GM19372 (cell line): Measurements from ENCODE around the gene ALAS2.
"Not testable (repeated sequence)": the region's sequence is repeated elsewhere in the genome, so short reads cannot be mapped to it uniquely, and the experiment has no call there.

Experiments used
- ATAC-seq: cut with Tn5 transposase; IDR thresholded peaks from one replicate; pipeline ENCODE4 v1.9.1; 2021; ENCODE audit warnings: mild to moderate bottlenecking, low read depth, moderate library complexity; ENCODE audit not compliant: unreplicated experiment

The ALAS2 gene, protein sequence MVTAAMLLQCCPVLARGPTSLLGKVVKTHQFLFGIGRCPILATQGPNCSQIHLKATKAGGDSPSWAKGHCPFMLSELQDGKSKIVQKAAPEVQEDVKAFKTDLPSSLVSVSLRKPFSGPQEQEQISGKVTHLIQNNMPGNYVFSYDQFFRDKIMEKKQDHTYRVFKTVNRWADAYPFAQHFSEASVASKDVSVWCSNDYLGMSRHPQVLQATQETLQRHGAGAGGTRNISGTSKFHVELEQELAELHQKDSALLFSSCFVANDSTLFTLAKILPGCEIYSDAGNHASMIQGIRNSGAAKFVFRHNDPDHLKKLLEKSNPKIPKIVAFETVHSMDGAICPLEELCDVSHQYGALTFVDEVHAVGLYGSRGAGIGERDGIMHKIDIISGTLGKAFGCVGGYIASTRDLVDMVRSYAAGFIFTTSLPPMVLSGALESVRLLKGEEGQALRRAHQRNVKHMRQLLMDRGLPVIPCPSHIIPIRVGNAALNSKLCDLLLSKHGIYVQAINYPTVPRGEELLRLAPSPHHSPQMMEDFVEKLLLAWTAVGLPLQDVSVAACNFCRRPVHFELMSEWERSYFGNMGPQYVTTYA

DNA sequence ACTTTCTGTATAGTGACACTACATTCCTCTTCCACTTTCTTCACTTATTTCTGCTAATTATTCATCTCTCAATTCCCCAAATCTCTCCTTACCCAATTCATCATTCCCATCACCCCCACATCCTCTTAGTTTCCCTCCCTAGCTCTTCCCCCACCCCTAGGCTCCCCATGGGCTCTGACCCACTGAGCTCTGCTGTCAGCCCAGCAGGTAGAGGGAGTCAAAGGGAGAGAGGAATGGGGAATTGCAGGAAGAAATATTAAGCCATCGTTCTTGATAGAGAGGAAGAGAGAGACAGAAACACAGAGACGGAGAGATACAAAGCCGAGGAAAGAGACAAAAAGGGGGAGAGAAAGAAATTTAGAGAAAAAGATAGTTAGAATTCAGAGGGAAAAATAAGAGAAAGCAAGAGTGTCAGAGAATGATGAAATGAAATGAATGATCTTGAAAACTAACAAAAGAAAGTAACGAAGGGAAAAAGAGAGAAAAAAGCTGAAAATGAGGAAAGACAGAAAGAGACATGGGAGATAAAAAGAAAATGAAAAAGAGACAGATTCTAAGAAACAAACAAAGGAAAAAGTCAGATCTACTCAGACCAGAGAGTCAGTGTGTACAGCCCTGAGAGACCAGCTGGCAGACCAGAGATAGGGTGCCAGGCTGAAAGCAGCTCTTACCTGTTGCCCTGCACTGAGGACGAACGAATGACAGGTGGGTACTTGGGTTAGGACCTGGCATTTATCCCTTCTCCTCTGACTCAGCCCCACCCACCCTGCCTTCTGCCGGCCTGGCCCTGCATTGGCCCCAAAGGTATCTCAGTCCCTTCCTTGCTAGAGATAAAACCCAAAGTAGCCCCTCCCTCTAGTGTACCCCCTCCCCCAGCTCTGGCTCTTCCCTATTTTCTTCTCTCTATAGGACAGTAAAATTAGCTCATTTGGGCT, at the start of gene ALAS2:
ALAS2 (minus strand) TSS at position 707 of the 935 bp plus-strand sequence. CDS start 4,977 bp downstream, outside the sequence.
- no peak for ATAC-seq

DNA sequence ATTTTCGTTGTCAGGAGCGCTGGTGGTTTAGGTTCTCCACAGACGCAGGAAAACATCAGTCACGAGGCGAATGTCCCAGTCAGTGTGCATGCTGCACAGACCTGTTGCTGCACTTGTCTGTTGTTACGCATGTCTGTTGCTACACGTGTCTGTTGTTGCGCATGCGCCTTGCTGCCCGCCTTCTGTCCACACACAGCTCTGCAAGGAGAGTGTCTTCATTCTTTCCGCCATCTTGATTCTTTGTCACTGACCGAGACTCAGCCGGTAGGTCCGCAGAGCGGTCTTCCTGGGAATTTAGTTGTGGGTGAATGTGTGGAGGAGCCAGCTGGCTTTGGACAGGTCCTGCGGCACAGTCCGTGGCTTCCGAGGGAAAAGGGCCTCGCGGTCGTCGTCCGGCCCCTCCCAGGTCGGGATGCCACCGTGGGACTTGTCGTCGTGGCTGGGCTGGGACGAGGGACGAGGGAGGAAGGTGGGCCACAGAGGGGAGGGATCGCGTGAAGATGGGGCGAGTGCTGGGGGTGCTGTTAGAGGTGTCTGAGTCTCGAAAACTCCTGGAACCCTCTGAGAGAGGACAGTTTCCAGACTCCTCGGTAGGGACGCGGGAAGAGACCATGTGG, 44.2 kb upstream of the ALAS2 start, which contains the start of gene PAGE2B:
PAGE2B (plus strand) TSS at position 180 of the 617 bp plus-strand sequence. CDS start 1,012 bp downstream, outside the sequence.
- no peak for ATAC-seq

DNA sequence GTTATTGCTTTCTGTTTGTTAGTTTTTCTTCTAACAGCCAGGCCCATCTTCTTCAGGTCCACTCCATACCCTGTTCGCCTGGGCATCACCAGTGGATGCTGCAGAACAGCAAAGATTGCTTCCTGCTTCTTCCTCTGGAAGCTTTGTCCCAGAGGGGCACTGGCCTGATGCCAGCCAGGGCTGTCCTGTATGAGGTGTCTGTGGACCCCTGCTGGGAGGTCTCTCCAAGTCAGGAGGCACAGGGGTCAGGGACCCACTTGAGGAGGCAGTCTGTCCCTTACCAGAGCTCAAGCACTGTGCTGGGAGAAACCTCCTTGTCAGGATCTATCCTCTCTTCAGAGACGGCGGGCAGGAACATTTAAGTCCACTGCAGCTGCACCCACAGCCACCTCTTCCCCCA, 41.5 kb upstream of the ALAS2 start:
- no peak for ATAC-seq

DNA sequence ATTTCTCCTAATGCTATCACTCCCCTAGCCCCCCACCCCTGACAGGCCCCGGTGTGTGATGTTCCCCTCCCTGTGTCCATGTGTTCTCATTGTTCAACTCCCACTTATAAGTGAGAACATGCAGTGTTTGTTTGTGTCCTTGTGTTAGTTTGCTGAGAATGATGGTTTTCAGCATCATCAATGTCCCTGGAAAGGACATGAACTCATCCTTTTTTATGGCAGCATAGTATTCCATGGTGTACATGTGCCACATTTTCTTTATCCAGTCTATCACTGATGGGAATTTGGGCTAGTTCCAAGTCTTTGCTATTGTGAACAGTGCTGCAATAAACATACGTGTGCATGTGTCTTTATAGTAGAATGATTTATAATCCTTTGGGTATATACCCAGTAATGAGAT, 36.4 kb upstream of the ALAS2 start:
- not testable (repeated sequence) for ATAC-seq

DNA sequence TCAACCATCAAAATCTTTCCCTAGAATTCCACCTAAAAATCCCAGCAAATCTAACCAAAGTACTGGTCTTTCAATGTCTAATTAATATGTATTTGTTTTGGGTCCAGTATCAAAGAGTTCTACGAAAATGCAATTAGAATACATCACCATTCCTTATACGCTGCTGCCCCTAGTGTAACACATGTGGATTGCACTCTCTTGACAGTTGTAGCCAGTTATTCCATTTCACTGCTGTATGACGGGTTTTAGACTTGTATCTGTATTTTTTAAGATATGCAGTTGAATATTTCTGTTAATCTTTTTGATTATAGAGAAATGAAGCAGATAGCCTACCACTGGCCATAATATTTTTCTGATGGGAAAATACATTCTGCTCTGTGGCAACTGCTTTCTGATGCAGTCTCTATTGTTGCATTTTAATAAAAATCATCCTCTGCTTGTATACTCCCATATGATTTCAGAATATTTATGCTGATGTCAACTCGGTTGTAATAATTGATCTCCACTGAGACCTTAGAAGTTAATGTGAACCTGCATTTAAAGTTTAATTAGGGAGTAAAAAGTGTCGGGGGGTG, 27.0 kb upstream of the ALAS2 start:
- ATAC-seq = no peak

DNA sequence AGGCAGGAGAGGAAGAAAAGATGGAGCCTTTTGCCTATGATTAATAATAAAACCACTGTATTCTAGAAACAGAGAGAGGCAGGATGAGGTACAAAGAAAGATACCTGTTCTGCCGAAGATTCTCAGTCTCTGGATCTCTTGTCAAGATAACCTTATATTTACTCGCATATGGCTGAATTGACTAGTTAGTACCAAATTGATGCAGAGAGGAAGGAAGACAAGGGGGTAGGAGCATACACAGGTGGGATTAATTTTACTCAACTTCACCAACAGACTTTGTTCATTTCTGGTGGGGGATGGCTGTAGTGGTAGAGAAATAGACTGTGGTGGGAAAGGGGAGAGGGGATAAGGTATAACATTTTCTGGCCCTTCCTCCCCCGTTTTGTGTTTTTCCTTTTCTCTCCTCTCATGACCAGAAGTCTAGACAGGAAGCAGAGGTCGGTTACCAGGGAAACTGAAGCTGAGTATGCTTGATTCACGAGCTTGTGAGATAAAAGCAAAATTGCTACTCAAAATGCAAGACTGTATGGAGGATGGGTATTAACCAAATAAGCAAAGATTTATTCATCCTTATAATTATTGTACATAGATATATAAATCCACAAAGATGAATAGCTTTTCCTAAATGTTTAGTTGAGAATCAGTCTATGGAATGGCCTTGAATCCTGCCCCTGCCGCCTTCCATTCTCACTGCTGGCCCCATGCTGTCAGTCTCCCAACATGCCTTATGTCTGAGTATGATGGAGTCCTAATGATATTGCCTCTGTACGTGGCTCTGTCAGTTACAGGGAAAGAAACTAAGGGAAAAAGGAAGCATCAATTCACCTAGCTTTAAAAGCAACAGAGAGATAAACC, 26.3 kb upstream of the ALAS2 start:
- no peak for ATAC-seq

DNA sequence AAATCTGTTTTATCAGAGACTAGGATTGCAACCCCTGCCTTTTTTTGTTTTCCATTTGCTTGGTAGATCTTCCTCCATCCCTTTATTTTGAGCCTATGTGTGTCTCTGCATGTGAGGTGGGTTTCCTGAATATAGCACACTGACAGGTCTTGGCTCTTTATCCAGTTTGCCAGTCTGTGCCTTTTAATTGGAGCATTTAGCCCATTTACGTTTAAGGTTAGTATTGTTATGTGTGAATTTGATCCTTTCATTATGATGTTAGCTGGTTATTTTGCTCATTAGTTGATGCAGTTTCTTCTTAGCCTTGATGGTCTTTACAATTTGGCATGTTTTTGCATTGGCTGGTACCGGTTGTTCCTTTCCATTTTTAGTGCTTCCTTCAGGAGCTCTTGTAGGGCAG, 19.8 kb upstream of the ALAS2 start:
- not testable (repeated sequence) for ATAC-seq

DNA sequence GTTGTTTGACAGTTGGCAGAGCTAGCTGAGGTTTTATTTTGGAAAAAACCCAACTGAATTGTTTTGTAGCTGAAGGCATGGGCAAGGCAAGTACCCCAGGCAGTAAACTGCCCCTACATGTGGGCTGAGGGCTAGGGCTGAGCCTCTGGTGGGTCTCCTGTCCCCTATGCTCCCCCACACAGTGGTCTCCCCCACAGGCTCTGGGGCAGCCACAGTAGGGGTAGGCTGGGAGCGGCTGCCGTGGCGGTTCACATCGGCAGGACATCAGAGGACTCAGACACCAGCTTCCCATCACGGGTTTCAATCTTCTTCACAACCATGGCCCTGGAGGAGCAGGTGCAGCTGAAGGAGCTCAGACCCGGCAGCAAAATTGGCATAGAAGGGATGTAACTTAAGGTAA, 10.7 kb upstream of the ALAS2 start:
- no peak for ATAC-seq

DNA sequence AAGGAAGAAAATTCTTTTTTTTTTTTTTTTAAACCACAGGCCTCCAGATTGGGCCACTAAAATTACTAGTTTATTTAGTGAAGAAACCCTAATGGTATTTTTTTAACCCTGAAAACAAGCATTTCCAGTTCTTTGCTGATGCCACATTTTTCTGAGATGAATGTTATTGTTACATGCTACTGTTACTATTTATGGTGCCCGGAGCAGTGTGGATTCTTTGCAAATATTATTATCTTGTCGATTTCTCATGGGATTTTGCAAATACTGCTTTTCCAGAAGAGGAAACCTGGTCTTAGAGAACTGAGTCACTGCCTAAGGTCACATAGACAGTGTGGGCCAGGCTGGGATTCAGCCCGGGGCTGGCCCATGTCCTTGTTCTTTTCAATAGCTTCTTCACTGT, 8.7 kb upstream of the ALAS2 start:
- no peak for ATAC-seq

DNA sequence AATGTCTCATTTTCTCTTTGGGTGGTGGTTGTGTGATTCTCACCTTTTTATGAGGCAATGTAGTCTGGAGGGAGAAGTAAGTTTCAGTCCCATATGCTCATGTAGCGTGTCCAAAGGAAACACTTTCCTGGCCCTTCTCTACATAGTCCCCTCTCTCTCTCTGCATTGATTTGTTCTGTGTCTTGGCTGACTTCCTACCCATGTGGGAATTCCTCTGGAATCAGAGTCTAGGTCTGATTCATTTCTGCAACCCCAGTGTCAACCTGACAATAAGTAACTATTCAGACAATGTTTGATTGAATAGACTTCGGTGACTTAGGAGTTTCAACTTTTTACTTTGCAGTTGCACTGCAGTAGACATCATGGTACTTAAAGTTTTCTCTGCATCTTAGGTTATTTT, 2.7 kb upstream of the ALAS2 start:
- ATAC-seq = no peak

DNA sequence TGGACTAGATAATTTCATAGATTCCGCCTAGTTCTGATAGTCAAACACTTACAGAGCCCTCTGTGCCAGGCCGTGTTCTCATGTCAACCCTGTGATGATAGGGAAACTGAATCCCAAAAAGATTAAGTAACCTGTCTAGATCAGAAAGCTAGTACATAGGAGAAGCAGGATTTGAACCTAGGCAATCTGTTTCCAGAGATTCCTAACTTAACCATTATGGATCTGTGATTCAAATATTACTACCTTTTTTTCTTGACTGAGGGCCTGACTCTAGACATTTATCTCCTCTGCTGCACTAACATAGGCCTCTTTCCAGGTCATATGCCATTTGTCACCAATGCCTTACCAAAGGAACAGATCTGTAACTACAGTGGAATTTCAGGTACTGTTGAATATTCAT, 1.5 kb downstream of the ALAS2 start:
- no peak for ATAC-seq

DNA sequence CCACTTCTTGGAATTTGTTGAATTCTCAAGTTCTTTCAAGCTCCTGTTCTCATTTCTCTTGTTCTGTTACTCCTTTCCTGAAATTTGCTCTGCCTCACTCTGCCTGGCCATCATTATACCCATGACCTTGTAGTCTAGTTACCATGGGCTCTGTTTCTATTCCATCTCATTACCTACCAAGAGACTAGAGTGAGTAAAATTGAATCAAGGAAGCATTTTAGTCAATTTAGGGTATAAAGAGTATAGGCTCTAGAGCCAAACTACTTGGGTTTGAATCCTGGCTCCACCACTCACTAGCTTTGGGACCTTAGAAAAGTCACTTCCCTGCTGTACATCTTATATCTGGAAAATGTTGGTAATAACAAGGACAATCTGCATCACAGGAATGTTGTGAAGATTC, 2.2 kb downstream of the ALAS2 start:
- ATAC-seq = no peak

DNA sequence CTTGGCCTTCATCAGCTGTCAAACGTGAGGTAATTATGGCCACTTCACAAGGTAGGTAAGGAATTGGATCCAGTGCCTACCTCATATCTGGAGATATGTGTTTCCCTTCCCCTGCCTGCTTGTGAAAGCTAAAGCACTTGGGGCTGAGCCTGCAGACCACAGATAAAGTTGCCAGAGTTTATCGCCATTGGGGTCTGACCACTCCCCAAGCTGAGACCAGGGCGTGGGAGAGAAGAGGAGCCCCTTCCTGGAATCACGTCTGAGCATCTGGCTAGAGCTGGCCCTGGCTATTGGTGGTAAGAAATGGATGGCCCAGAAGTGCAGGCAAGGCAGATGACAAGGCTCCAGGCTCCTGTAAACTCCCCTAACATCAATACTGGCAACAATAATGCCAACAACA, 2.7 kb downstream of the ALAS2 start:
- ATAC-seq = no peak

DNA sequence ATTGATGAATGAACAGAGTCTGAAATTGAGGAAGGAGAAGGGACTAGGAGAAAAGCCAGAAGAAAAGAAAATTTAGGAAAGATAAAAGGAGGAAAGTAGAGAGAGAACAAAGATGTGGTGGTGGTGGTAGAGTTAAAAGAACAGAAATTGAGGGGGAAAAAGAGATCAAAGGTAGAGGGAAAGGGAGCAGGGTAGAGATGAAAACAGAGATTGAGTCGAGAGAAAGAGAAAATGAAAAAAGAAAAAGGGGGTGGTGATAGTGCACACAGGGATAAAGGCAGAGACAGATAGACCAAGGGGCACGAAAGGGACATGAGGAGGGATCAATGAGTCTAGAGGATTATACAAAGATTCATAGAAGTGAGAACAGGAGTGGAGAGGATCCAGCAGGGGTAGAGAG, 3.9 kb downstream of the ALAS2 start:
- ATAC-seq = no peak

DNA sequence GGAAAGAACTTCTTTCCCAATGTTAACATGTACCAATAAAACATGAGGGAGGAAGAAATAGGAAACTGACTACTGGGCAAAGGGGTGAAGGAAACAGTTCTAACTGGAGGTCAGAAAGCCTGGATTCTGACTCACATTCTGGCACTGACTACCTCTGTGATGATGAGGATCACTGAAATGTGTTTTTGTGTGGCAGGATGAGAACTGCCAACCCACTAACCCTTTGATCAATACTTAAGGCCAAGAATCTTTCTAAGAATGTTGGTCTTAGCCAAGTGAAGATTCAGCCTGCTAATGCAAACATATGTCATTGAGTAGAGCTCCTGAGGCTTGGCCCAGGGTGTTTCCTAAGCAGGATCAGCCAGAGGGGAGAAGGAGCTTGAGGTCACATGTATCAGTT, 4.6 kb downstream of the ALAS2 start:
- no peak for ATAC-seq

DNA sequence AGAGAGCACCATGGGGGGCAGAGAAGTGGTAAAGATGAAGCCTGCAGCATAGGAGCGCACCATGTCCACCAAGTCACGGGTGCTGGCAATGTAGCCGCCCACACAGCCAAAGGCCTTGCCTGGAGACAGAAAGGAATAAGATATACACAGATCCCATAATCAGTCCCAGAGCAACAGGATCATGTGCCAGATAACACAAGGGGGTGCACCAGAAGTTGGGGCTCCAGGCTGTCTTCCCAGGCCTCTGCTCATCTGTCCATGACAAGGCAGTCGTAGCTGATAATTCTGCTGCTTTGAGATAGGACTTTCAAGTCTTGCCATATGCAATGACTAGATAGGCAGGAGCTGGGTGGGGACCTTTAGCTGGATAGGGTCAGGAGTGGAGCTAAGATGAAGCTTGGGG, 15.9 kb downstream of the ALAS2 start:
- no peak for ATAC-seq

DNA sequence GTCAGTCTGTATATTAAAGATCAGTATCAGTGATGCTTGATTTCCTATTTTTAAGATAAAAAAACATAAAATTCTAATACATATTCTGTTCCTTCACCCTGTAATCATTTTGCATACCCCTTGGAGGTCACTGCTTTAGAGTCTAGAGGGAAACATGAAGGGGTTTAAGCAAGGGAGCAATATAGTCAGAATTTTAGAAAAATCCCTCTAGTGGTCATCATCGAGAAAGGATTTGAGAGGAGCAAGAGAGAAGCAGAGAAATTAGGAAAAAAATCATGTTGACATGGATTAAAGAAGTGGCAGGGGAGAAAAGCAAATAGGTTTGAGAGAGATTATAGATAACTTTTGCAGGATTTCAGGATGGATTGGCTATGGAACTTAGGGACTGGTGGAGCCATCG, 19.5 kb downstream of the ALAS2 start:
- no peak for ATAC-seq

DNA sequence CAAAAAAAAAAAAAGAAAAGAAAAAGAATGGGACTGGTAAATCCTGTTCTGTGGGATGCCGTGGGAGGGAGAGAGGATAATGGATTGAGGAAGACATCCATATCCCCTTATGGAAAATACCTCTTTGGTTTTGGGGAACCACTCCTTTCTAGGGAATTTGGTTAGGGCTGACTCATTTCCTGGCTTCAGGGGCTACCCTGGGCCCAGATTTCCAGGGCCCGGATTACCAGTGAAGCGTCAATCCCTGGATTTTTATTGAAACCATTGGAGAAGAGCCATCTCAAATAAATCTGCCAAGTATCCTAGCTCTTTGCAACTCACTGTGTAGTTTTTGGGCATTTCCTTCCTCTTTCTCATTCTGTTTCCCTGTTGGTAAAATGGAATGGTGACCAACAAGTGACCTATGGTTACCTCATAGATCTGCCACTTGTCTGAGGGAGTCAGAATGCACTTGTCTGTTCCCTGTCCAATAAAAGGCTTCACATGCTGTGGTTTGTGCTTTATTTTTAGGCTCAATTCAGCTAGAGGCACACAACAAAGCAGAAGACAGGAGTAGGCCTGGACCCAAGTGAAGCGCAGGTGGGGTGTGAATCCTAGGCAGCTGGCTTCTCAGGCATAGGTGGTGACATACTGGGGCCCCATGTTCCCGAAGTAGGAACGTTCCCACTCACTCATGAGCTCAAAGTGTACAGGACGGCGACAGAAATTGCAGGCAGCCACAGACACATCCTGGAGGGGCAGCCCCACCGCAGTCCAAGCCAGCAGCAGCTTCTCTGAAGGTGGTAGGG, 22.0 kb downstream of the ALAS2 start:
- no peak for ATAC-seq

DNA sequence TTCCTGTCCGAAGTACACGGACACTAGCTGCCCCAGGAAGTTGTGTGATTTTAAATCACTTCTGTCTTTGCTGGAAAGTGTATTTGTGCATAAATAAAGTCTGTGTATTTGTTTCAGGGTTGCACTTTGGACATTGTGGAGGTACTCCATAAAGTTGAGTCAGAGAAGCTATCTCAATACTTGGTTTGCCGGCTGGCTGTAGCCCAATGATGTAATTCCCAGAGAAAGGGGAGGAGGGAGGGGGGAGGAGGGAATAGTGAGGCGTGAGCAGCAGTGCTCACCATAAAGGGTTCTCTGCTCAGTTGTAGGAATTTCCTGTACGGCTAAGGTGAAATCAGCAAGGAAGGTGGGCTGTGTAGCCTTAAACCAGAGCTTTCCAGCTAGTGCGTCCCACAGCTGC, 23.1 kb downstream of the ALAS2 start:
- ATAC-seq = no peak
